ENCODE data around the gene JSRP1. TPM values are rescaled to one million over a fixed set of nuclear protein-coding genes. Genes with fewer than 3 reads are reported as not detected.
"Not testable (repeated sequence)": the region's sequence is repeated elsewhere in the genome, so short reads cannot be mapped to it uniquely, and the experiment has no call there.

The JSRP1 gene
- polyA plus RNA-seq, 2 of the 4 experiments (the other 2 are of a cell fraction), result 0.41 TPM; not detected in 1

- Histone ChIP-seq H3K4me2 (no peak overlapping the region), H3K9me3 (no peaks in the 10 kb centered on the region), H3K4me3 (no peak overlapping the region), H3K27ac (no peak overlapping the region), H3K4me1 (no peaks in the 10 kb centered on the region)
- POLR2A ChIA-PET, result no interaction called here
- DNase-seq (ENCODE audit: low read depth in 1 of 2, low spot score in 1 of 2), result no peak
- TF ChIP-seq JUN (IDR thresholded peaks at IDR 0.05), result no peak
- TF ChIP-seq ELK1 (IDR thresholded peaks at IDR 0.05; ENCODE audit: low read depth, low read length), result no peak
- TF ChIP-seq FOXS1 (CRISPR knock-in tag; IDR thresholded peaks at IDR 0.05), result no peak
- TF ChIP-seq CHD2 (IDR thresholded peaks at IDR 0.05; ENCODE audit: low read length, partially characterized antibody), result no peak
- TF ChIP-seq PBX3 (IDR thresholded peaks at IDR 0.05), result no peak
- TF ChIP-seq CHD4 (IDR thresholded peaks at IDR 0.05; ENCODE audit: borderline replicate concordance), result no peak
- CTCF ChIA-PET, result interaction anchor here (1.2 to 1.9 kb wide), 4 partner anchors 9 to 354 kb away, joined by 3 to 7 read pairs (median 4); no protein-coding TSS in a partner anchor
- FAIRE-seq, result no peak
- WGBS (ENCODE audit: missing lambda C conversion rate), result 84% methylated on average over 11 of the region's 11 CpGs
- no peak for ATAC-seq
Measured at GRCh38 chr19:2282862-2283237, 26.6 kb upstream of the JSRP1 start.

GRCh38 chr19:2282062-2282861 is 26.0 kb upstream of the JSRP1 start, which contains the start of gene PEAK3:
TSS of gene PEAK3 (minus strand) at chr19:2282175. CDS start at chr19:2280931, 1,244 bp downstream.
- FAIRE-seq (no peak), DNase-seq (ENCODE audit: low read depth in 1 of 2, low spot score in 1 of 2) (no peak), ATAC-seq (0 out of 6 replicates have a peak, but pooled peaks of 1 of the 2 experiments have one; percentile 17)
- CTCF ChIA-PET, result interaction anchor here (1.2 to 1.9 kb wide), 4 partner anchors 9 to 355 kb away, joined by 3 to 7 read pairs (median 4); no protein-coding TSS in a partner anchor
- Histone ChIP-seq H3K4me1 (no peaks in the 10 kb centered on the region), H3K4me2 (no peak within 1 kb of the TSS), H3K9me3 (no peaks in the 10 kb centered on the region), H3K4me3 (no peak within 1 kb of the TSS), H3K27ac (no peak within 1 kb of the TSS)
- POLR2A ChIA-PET, result no interaction called here
- 75% methylated on average over 14 of the region's 41 CpGs for WGBS (ENCODE audit: missing lambda C conversion rate)
- TF ChIP-seq CHD2 (IDR thresholded peaks at IDR 0.05; ENCODE audit: low read length, partially characterized antibody), result no peak
- no peak for TF ChIP-seq RCOR1 (IDR thresholded peaks at IDR 0.05; ENCODE audit: low read depth, low read length)
- TF ChIP-seq REST (IDR thresholded peaks at IDR 0.05), result no peak

- H3K4me3 ChIP-seq; ATAC-seq; H3K4me1 ChIP-seq; DNase-seq (ENCODE audit: low read depth in 1 of 2, low spot score in 1 of 2); FAIRE-seq; H3K27ac ChIP-seq; H3K4me2 ChIP-seq; H3K9me3 ChIP-seq; POLR2A ChIA-PET: not testable (repeated sequence)
- CTCF ChIA-PET, result interaction anchor here (1.2 to 1.8 kb wide), 2 partner anchors 35 to 355 kb away, joined by 3 to 4 read pairs; no protein-coding TSS in a partner anchor
- WGBS (ENCODE audit: missing lambda C conversion rate), result 17% methylated on average over 2 of the region's 16 CpGs
- peak; percentile 32 for TF ChIP-seq ZFP36 (IDR thresholded peaks at IDR 0.05; ENCODE audit: borderline replicate concordance, partially characterized antibody)
Measured at GRCh38 chr19:2281265-2282061, 25.2 kb upstream of the JSRP1 start.

Data from A549 (cell line).